ENCODE data around the gene RAP1GAP2.

DNA sequence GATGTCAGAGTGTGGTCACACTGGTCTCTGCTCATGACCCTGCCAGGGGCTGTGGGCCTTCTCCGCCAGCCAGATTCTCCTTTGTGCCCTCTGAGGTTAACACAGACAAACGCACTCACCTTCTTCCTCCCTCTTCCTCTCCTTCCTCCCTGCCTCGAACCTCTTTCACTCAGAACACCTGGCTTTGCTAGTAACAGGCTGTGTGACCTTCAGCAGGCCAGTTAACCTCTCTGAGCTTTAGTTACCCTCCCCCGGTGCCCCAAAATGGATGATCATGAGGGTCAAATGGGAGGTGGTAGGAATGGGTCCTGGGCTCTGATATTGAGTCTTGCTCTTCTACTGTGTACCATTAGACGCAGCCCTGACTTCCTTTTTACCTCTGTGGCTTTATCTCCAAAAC lies 140.1 kb downstream of the RAP1GAP2 start:
- no peak for TF ChIP-seq ZNF121 (CRISPR knock-in tag; IDR thresholded peaks at IDR 0.05)
- TF ChIP-seq, protein P1, sequence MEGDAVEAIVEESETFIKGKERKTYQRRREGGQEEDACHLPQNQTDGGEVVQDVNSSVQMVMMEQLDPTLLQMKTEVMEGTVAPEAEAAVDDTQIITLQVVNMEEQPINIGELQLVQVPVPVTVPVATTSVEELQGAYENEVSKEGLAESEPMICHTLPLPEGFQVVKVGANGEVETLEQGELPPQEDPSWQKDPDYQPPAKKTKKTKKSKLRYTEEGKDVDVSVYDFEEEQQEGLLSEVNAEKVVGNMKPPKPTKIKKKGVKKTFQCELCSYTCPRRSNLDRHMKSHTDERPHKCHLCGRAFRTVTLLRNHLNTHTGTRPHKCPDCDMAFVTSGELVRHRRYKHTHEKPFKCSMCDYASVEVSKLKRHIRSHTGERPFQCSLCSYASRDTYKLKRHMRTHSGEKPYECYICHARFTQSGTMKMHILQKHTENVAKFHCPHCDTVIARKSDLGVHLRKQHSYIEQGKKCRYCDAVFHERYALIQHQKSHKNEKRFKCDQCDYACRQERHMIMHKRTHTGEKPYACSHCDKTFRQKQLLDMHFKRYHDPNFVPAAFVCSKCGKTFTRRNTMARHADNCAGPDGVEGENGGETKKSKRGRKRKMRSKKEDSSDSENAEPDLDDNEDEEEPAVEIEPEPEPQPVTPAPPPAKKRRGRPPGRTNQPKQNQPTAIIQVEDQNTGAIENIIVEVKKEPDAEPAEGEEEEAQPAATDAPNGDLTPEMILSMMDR (IDR thresholded peaks at IDR 0.05) = no peak
- TF ChIP-seq, protein P2, sequence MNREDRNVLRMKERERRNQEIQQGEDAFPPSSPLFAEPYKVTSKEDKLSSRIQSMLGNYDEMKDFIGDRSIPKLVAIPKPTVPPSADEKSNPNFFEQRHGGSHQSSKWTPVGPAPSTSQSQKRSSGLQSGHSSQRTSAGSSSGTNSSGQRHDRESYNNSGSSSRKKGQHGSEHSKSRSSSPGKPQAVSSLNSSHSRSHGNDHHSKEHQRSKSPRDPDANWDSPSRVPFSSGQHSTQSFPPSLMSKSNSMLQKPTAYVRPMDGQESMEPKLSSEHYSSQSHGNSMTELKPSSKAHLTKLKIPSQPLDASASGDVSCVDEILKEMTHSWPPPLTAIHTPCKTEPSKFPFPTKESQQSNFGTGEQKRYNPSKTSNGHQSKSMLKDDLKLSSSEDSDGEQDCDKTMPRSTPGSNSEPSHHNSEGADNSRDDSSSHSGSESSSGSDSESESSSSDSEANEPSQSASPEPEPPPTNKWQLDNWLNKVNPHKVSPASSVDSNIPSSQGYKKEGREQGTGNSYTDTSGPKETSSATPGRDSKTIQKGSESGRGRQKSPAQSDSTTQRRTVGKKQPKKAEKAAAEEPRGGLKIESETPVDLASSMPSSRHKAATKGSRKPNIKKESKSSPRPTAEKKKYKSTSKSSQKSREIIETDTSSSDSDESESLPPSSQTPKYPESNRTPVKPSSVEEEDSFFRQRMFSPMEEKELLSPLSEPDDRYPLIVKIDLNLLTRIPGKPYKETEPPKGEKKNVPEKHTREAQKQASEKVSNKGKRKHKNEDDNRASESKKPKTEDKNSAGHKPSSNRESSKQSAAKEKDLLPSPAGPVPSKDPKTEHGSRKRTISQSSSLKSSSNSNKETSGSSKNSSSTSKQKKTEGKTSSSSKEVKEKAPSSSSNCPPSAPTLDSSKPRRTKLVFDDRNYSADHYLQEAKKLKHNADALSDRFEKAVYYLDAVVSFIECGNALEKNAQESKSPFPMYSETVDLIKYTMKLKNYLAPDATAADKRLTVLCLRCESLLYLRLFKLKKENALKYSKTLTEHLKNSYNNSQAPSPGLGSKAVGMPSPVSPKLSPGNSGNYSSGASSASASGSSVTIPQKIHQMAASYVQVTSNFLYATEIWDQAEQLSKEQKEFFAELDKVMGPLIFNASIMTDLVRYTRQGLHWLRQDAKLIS (CRISPR knock-in tag; IDR thresholded peaks at IDR 0.05; ENCODE audit: borderline replicate concordance) = no peak
- TF ChIP-seq, protein P3, sequence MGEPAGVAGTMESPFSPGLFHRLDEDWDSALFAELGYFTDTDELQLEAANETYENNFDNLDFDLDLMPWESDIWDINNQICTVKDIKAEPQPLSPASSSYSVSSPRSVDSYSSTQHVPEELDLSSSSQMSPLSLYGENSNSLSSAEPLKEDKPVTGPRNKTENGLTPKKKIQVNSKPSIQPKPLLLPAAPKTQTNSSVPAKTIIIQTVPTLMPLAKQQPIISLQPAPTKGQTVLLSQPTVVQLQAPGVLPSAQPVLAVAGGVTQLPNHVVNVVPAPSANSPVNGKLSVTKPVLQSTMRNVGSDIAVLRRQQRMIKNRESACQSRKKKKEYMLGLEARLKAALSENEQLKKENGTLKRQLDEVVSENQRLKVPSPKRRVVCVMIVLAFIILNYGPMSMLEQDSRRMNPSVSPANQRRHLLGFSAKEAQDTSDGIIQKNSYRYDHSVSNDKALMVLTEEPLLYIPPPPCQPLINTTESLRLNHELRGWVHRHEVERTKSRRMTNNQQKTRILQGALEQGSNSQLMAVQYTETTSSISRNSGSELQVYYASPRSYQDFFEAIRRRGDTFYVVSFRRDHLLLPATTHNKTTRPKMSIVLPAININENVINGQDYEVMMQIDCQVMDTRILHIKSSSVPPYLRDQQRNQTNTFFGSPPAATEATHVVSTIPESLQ (CRISPR knock-in tag; IDR thresholded peaks at IDR 0.05) = no peak
- TF ChIP-seq JUN (CRISPR knock-in tag; IDR thresholded peaks at IDR 0.05) = no peak
- TF ChIP-seq, protein P4, sequence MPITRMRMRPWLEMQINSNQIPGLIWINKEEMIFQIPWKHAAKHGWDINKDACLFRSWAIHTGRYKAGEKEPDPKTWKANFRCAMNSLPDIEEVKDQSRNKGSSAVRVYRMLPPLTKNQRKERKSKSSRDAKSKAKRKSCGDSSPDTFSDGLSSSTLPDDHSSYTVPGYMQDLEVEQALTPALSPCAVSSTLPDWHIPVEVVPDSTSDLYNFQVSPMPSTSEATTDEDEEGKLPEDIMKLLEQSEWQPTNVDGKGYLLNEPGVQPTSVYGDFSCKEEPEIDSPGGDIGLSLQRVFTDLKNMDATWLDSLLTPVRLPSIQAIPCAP (CRISPR knock-in tag; IDR thresholded peaks at IDR 0.05) = no peak
- TF ChIP-seq ZNF219 (CRISPR knock-in tag; IDR thresholded peaks at IDR 0.05; ENCODE audit: borderline replicate concordance) = no peak
- no peak for TF ChIP-seq NR3C1 (CRISPR knock-in tag; conservative IDR thresholded peaks at IDR 0.05; ENCODE audit: low read depth)
- TF ChIP-seq, protein P5, sequence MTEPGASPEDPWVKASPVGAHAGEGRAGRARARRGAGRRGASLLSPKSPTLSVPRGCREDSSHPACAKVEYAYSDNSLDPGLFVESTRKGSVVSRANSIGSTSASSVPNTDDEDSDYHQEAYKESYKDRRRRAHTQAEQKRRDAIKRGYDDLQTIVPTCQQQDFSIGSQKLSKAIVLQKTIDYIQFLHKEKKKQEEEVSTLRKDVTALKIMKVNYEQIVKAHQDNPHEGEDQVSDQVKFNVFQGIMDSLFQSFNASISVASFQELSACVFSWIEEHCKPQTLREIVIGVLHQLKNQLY (CRISPR knock-in tag; IDR thresholded peaks at IDR 0.05) = no peak
